ENCODE measurements around the gene AP1B1. TPM values are rescaled to one million over a fixed set of nuclear protein-coding genes. Genes with fewer than 3 reads are reported as not detected.
A peak's percentile ranks its signal among the peaks of the same experiment; 100 is the strongest.

Gene AP1B1
- total and polyA plus RNA-seq, 2 of the 13 experiments (the other 11 are each of a cell fraction or from before 2014, with no cell fraction given), result 26.6 to 29.7 TPM

GRCh38 chr22:29387921-29388758 lies at the start of gene AP1B1 (continued):
- TF ChIP-seq ZBTB4 (CRISPR knock-in tag; IDR thresholded peaks at IDR 0.05; ENCODE audit: borderline replicate concordance) (0 out of 2 replicates have a peak, but pooled peaks have one; percentile 27), HNF1A (IDR thresholded peaks at IDR 0.05; ENCODE audit: low read depth) (no peak; the same call in 1 of the 2 replicates), HNF1A (CRISPR knock-in tag; IDR thresholded peaks at IDR 0.05; ENCODE audit: borderline replicate concordance) (peak; percentile 68; the same call in 1 of the 2 replicates), ZNF362 (CRISPR knock-in tag; IDR thresholded peaks at IDR 0.05; ENCODE audit: borderline replicate concordance) (no peak), NONO (IDR thresholded peaks at IDR 0.05) (no peak), NONO (CRISPR knock-in tag; conservative IDR thresholded peaks at IDR 0.05) (peak; percentile 73), SP2 (CRISPR knock-in tag; IDR thresholded peaks at IDR 0.05) (no peak; the same call in 1 of the 2 replicates), ATF5 (CRISPR knock-in tag; IDR thresholded peaks at IDR 0.05; ENCODE audit: low read depth) (no peak), ZKSCAN1 (IDR thresholded peaks at IDR 0.05; ENCODE audit: low read length) (no peak), ZSCAN31 (CRISPR knock-in tag; IDR thresholded peaks at IDR 0.05; ENCODE audit: low read depth) (0 out of 2 replicates have a peak, but pooled peaks have one; percentile 44), ZSCAN9 (CRISPR knock-in tag; IDR thresholded peaks at IDR 0.05; ENCODE audit: borderline replicate concordance) (0 out of 2 replicates have a peak, but pooled peaks have one; percentile 39), E2F1 (CRISPR knock-in tag; IDR thresholded peaks at IDR 0.05) (peak; percentile 66; the same call in 1 of the 2 replicates), TARDBP (CRISPR knock-in tag; IDR thresholded peaks at IDR 0.05) (peak; percentile 71; the same call in 1 of the 2 replicates), KDM2A (CRISPR knock-in tag; IDR thresholded peaks at IDR 0.05; ENCODE audit: borderline replicate concordance, low read depth) (peak; percentile 90), TBL1XR1 (IDR thresholded peaks at IDR 0.05; ENCODE audit: borderline replicate concordance, low read length, partially characterized antibody) (no peak), KDM3A (CRISPR knock-in tag; IDR thresholded peaks at IDR 0.05; ENCODE audit: low read depth) (peak; percentile 79; the same call in 1 of the 2 replicates), MAX (IDR thresholded peaks at IDR 0.05) (peak; percentile 65; the same call in 1 of the 2 replicates)

All from HepG2 (cell line).